Karpas-422 (cell line): ENCODE measurements around the gene NNMT. TPM values are rescaled to one million over a fixed set of nuclear protein-coding genes. Genes with fewer than 3 reads are reported as not detected.

Source experiments
- DNase-seq: peaks from one replicate; pipeline ENCODE4 v3.0.0-alpha.2; 2015
- H2AFZ ChIP-seq: fragments of 200-600 bp; sonication (generic); 2 replicates; pipeline ENCODE4 v1.6.1; 2014; ENCODE audit warnings: antibody characterized with exemption, low read length, mixed read lengths
- H3K27ac ChIP-seq: fragments of 200-600 bp; sonication (generic); 2 replicates; pipeline ENCODE4 v1.5.1; 2014; ENCODE audit warnings: mild to moderate bottlenecking, low read length, moderate library complexity
- H3K27me3 ChIP-seq: fragments of 200-600 bp; sonication (generic); 2 replicates; pipeline ENCODE4 v1.6.1; 2014; ENCODE audit warnings: low read length, mixed read lengths
- H3K36me3 ChIP-seq: fragments of 200-600 bp; sonication (generic); 2 replicates; pipeline ENCODE4 v1.6.1; 2014; ENCODE audit warnings: low read length, mixed read lengths; ENCODE audit not compliant: insufficient read depth
- H3K4me1 ChIP-seq: fragments of 200-600 bp; sonication (generic); 2 replicates; pipeline ENCODE4 v1.6.1; 2014; ENCODE audit warnings: mild to moderate bottlenecking, low read length, mixed read lengths
- H3K4me2 ChIP-seq: fragments of 200-600 bp; sonication (generic); 2 replicates; pipeline ENCODE4 v1.6.1; 2014; ENCODE audit warnings: low read length, low read depth, mild to moderate bottlenecking; ENCODE audit not compliant: poor library complexity, severe bottlenecking
- H3K4me3 ChIP-seq: fragments of 200-600 bp; sonication (generic); 2 replicates; pipeline ENCODE4 v1.5.1; 2014; ENCODE audit warnings: mild to moderate bottlenecking, antibody characterized with exemption, low read length, mixed read lengths
- H3K79me2 ChIP-seq: fragments of 200-600 bp; sonication (generic); 2 replicates; pipeline ENCODE4 v1.6.1; 2014; ENCODE audit warnings: mild to moderate bottlenecking, low read length, mixed read lengths
- H3K9ac ChIP-seq: fragments of 200-600 bp; sonication (generic); 2 replicates; pipeline ENCODE4 v1.6.0; 2014; ENCODE audit warnings: low read length
- H3K9me2 ChIP-seq: fragments of 200-600 bp; sonication (generic), shearing (Covaris generic); replicated peaks from 2 replicates; pipeline ENCODE4 v1.6.0; 2014; ENCODE audit warnings: mild to moderate bottlenecking, low read length, moderate library complexity; ENCODE audit not compliant: insufficient read depth
- H3K9me3 ChIP-seq: fragments of 300-700, 200-600 bp; sonication (generic); 2 replicates; pipeline ENCODE4 v1.6.1; 2014; ENCODE audit warnings: low read length, mixed read lengths
- H4K20me1 ChIP-seq: fragments of 200-600 bp; sonication (generic); 2 replicates; pipeline ENCODE4 v1.6.1; 2014; ENCODE audit warnings: mild to moderate bottlenecking, antibody characterized with exemption, low read length, low read depth; ENCODE audit not compliant: insufficient read depth
- total RNA-seq: library from RNA; depleted of rRNA; stranded (reverse); fragments of >200 nt; shearing (Covaris generic); gene quantifications from 2 replicates; pipeline ENCODE4 v1.2.3, GENCODE V29; 2014; ENCODE audit warnings: low replicate concordance

The NNMT gene
- total RNA-seq, 1 experiment from 2014 or later, result not detected

- Histone ChIP-seq H3K9me2 (no peaks in the 10 kb centered on the region), H3K4me3 (no peak overlapping the region), H4K20me1 (no peaks in the 10 kb centered on the region), H3K4me1 (no peaks in the 10 kb centered on the region), H3K79me2 (no peaks in the 10 kb centered on the region), H3K4me2 (no peak overlapping the region), H3K27me3 (no peaks in the 10 kb centered on the region), H3K9ac (no peak overlapping the region), H3K27ac (no peak overlapping the region), H3K9me3 (no peaks in the 10 kb centered on the region), H2AFZ (no peak overlapping the region), H3K36me3 (no peaks in the 10 kb centered on the region)
- no peak for DNase-seq
Observed at GRCh38 chr11:114345575-114346222, 49.5 kb downstream of the NNMT start.

GRCh38 chr11:114346709-114347141 lies 50.5 kb downstream of the NNMT start:
- no peaks in the 10 kb centered on the region for H3K9me2 ChIP-seq
- no peaks in the 10 kb centered on the region for H3K4me1 ChIP-seq
- no peak overlapping the region for H3K27ac ChIP-seq
- H3K36me3 ChIP-seq, result no peaks in the 10 kb centered on the region
- H2AFZ ChIP-seq, result no peak overlapping the region
- H3K27me3 ChIP-seq, result no peaks in the 10 kb centered on the region
- H4K20me1 ChIP-seq, result no peaks in the 10 kb centered on the region
- H3K4me3 ChIP-seq, result no peak overlapping the region
- no peak overlapping the region for H3K4me2 ChIP-seq
- no peak for DNase-seq
- no peaks in the 10 kb centered on the region for H3K79me2 ChIP-seq
- no peak overlapping the region for H3K9ac ChIP-seq
- H3K9me3 ChIP-seq, result no peaks in the 10 kb centered on the region

GRCh38 chr11:114348200-114349191 lies 52.3 kb downstream of the NNMT start:
- no peaks in the 10 kb centered on the region for H3K4me1 ChIP-seq
- no peaks in the 10 kb centered on the region for H3K79me2 ChIP-seq
- H3K36me3 ChIP-seq, result no peaks in the 10 kb centered on the region
- H3K9me3 ChIP-seq, result no peaks in the 10 kb centered on the region
- H3K9me2 ChIP-seq, result no peaks in the 10 kb centered on the region
- peak; percentile 63 for DNase-seq
- H3K9ac ChIP-seq, result no peak overlapping the region
- no peak overlapping the region for H3K27ac ChIP-seq
- H3K4me2 ChIP-seq, result no peak overlapping the region
- H2AFZ ChIP-seq, result no peak overlapping the region
- H4K20me1 ChIP-seq, result no peaks in the 10 kb centered on the region
- no peaks in the 10 kb centered on the region for H3K27me3 ChIP-seq
- no peak overlapping the region for H3K4me3 ChIP-seq

- Histone ChIP-seq H3K9me3 (no peaks in the 10 kb centered on the region), H3K36me3 (no peaks in the 10 kb centered on the region), H3K27ac (no peak overlapping the region), H3K9ac (no peak overlapping the region), H3K79me2 (no peaks in the 10 kb centered on the region), H3K9me2 (no peaks in the 10 kb centered on the region), H4K20me1 (no peaks in the 10 kb centered on the region), H3K4me2 (no peak overlapping the region), H2AFZ (no peak overlapping the region), H3K27me3 (no peaks in the 10 kb centered on the region), H3K4me1 (no peaks in the 10 kb centered on the region), H3K4me3 (no peak overlapping the region)
- no peak for DNase-seq
Observed at GRCh38 chr11:114350022-114350421, 53.8 kb downstream of the NNMT start.

DNA sequence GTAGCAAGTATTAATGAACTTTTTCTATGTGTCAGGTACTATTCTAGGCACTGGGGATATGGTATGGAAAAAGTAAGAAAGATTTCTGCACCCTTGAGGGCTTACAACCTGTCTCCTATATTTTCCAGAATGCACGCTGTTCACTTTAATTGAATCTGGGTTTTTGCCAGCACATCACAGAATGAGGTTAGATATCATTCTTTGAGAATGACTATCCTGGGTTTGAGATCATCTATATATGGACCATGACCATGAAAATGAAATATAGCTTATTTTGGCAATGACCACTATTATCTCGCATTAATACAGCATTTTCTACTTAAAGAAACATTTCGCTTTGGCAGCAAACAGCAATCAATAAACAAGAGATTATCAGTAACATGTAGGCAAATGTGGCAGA lies 57.2 kb downstream of the NNMT start:
- no peaks in the 10 kb centered on the region for H3K9me3 ChIP-seq
- H3K9ac ChIP-seq, result no peak overlapping the region
- no peak overlapping the region for H3K4me2 ChIP-seq
- H3K27me3 ChIP-seq, result no peaks in the 10 kb centered on the region
- no peak overlapping the region for H3K4me3 ChIP-seq
- DNase-seq, result no peak
- H3K36me3 ChIP-seq, result no peaks in the 10 kb centered on the region
- H3K79me2 ChIP-seq, result no peaks in the 10 kb centered on the region
- H3K9me2 ChIP-seq, result no peaks in the 10 kb centered on the region
- H3K27ac ChIP-seq, result no peak overlapping the region
- H2AFZ ChIP-seq, result no peak overlapping the region
- no peaks in the 10 kb centered on the region for H4K20me1 ChIP-seq
- no peaks in the 10 kb centered on the region for H3K4me1 ChIP-seq

- Histone ChIP-seq H2AFZ (no peak overlapping the region), H3K9ac (no peak overlapping the region), H4K20me1 (no peaks in the 10 kb centered on the region), H3K9me2 (no peaks in the 10 kb centered on the region), H3K9me3 (no peaks in the 10 kb centered on the region), H3K27ac (no peak overlapping the region), H3K4me3 (no peak overlapping the region), H3K79me2 (no peaks in the 10 kb centered on the region), H3K36me3 (no peaks in the 10 kb centered on the region), H3K4me1 (no peaks in the 10 kb centered on the region), H3K27me3 (no peaks in the 10 kb centered on the region), H3K4me2 (no peak overlapping the region)
- DNase-seq, result no peak
Observed at GRCh38 chr11:114354076-114354475, 57.9 kb downstream of the NNMT start.

- Histone ChIP-seq H3K36me3 (no peaks in the 10 kb centered on the region), H3K9me3 (no peaks in the 10 kb centered on the region), H4K20me1 (no peaks in the 10 kb centered on the region), H3K4me3 (no peak overlapping the region), H3K9me2 (no peaks in the 10 kb centered on the region), H3K4me1 (no peaks in the 10 kb centered on the region), H2AFZ (no peak overlapping the region), H3K4me2 (no peak overlapping the region), H3K27me3 (no peaks in the 10 kb centered on the region), H3K79me2 (no peaks in the 10 kb centered on the region), H3K27ac (no peak overlapping the region), H3K9ac (no peak overlapping the region)
- DNase-seq, result no peak
Observed at GRCh38 chr11:114358716-114359115, 62.5 kb downstream of the NNMT start.

GRCh38 chr11:114359342-114359741 lies 63.1 kb downstream of the NNMT start:
- Histone ChIP-seq H3K9me2 (no peaks in the 10 kb centered on the region), H3K27ac (no peak overlapping the region), H4K20me1 (no peaks in the 10 kb centered on the region), H2AFZ (no peak overlapping the region), H3K79me2 (no peaks in the 10 kb centered on the region), H3K4me3 (no peak overlapping the region), H3K4me2 (no peak overlapping the region), H3K4me1 (no peaks in the 10 kb centered on the region), H3K36me3 (no peaks in the 10 kb centered on the region), H3K9ac (no peak overlapping the region), H3K27me3 (no peaks in the 10 kb centered on the region), H3K9me3 (no peaks in the 10 kb centered on the region)
- DNase-seq, result no peak
